GM10248 (cell line): Measurements from ENCODE around the gene MICU1.

Experiments used
- CTCF ChIA-PET: fragments of 300-600 bp; sonication (Branson Sonifier 250); formaldehyde crosslinking; extraction: SDS; loops from one replicate; lab custom pipeline; 2021; ENCODE audit warnings: antibody characterized with exemption; lab: Yijun Ruan, JAX
- POLR2A ChIA-PET: fragments of 350-650 bp; sonication (Branson Sonifier 250); formaldehyde crosslinking; extraction: SDS; loops from one replicate; lab custom pipeline; 2020; ENCODE audit warnings: antibody characterized with exemption; lab: Yijun Ruan, JAX
- DNase-seq: peaks from one replicate; pipeline ENCODE4 v3.0.0; 2012; ENCODE audit errors: extremely low spot score
- CTCF ChIP-seq: IDR thresholded peaks from 2 replicates; pipeline ENCODE4 v1.5.1; 2012; ENCODE audit warnings: mild to moderate bottlenecking, low read depth; ENCODE audit errors: extremely low read depth, missing control alignments, control extremely low read depth

MICU1 gene

GRCh38 chr10:72423426-72423825 lies 202.5 kb downstream of the MICU1 start:
- ChIA-PET POLR2A (interaction anchor here (0.6 kb wide), 1 partner anchor 746 kb away, joined by 3 read pairs; no protein-coding TSS in a partner anchor), CTCF (no interaction called here)

GRCh38 chr10:72421885-72422540 lies 203.9 kb downstream of the MICU1 start:
- POLR2A ChIA-PET: no interaction called here
- DNase-seq: no peak
- no peak for TF ChIP-seq CTCF
- CTCF ChIA-PET: no interaction called here

More at GRCh38 chr10:72423426-72423825, 202.5 kb downstream of the MICU1 start:
- TF ChIP-seq CTCF: no peak
- no peak for DNase-seq

- no peak for DNase-seq
- CTCF ChIA-PET: interaction anchor here (0.5 to 1.3 kb wide), 2 partner anchors 9 to 404 kb away, joined by 3 to 4 read pairs; no protein-coding TSS in a partner anchor
- POLR2A ChIA-PET: no interaction called here
- no peak for TF ChIP-seq CTCF
Measured at GRCh38 chr10:72419241-72419640, 206.6 kb downstream of the MICU1 start.

- CTCF ChIA-PET: interaction anchor here (0.5 to 1.3 kb wide), 2 partner anchors 9 to 404 kb away, joined by 3 to 4 read pairs; no protein-coding TSS in a partner anchor
- no peak for DNase-seq
- TF ChIP-seq CTCF: no peak
- POLR2A ChIA-PET: no interaction called here
Measured at GRCh38 chr10:72418679-72419078, 207.2 kb downstream of the MICU1 start.

GRCh38 chr10:72417971-72418370 lies 207.9 kb downstream of the MICU1 start:
- POLR2A ChIA-PET: no interaction called here
- CTCF ChIA-PET: no interaction called here
- DNase-seq: no peak
- no peak for TF ChIP-seq CTCF

- ChIA-PET CTCF (interaction anchor here (0.8 to 3.1 kb wide), 4 partner anchors 9 to 84 kb away, joined by 3 to 12 read pairs (median 4); no protein-coding TSS in a partner anchor), POLR2A (no interaction called here)
- TF ChIP-seq CTCF: no peak
- no peak for DNase-seq
Measured at GRCh38 chr10:72416661-72417060, 209.2 kb downstream of the MICU1 start.
